HG03354 (cell line): ENCODE data around the gene DMGDH.
"Not testable (repeated sequence)": the region's sequence is repeated elsewhere in the genome, so short reads cannot be mapped to it uniquely, and the experiment has no call there.

Source experiments
- ATAC-seq: cut with Tn5 transposase; IDR thresholded peaks from one replicate; pipeline ENCODE4 v1.9.1; 2021; ENCODE audit warnings: mild to moderate bottlenecking; ENCODE audit not compliant: unreplicated experiment, poor library complexity, severe bottlenecking

The DMGDH gene

GRCh38 chr5:78983601-78984438, 85.7 kb downstream of the DMGDH start:
- ATAC-seq = no peak

- not testable (repeated sequence) for ATAC-seq
These were observed 86.3 kb downstream of the DMGDH start for GRCh38 chr5:78983194-78983593.

- no peak for ATAC-seq
These were observed 89.6 kb downstream of the DMGDH start for GRCh38 chr5:78979909-78980308.

GRCh38 chr5:78979117-78979742, 90.2 kb downstream of the DMGDH start:
- ATAC-seq = no peak

GRCh38 chr5:78975035-78975434, 94.4 kb downstream of the DMGDH start:
- no peak for ATAC-seq

- no peak for ATAC-seq
These were observed 94.9 kb downstream of the DMGDH start for GRCh38 chr5:78974601-78975000.

GRCh38 chr5:78974011-78974410, 95.5 kb downstream of the DMGDH start:
- no peak for ATAC-seq

- ATAC-seq = no peak
These were observed 96.6 kb downstream of the DMGDH start for GRCh38 chr5:78972654-78973428.

- ATAC-seq = no peak
These were observed 97.5 kb downstream of the DMGDH start for GRCh38 chr5:78971998-78972397.

- no peak for ATAC-seq
These were observed 100.7 kb downstream of the DMGDH start for GRCh38 chr5:78968781-78969180.

- ATAC-seq = no peak
These were observed 104.6 kb downstream of the DMGDH start for GRCh38 chr5:78964889-78965288.

- no peak for ATAC-seq
These were observed 107.7 kb downstream of the DMGDH start for GRCh38 chr5:78961743-78962142.

- no peak for ATAC-seq
These were observed 109.7 kb downstream of the DMGDH start for GRCh38 chr5:78959767-78960166.

GRCh38 chr5:78958672-78959445, 110.6 kb downstream of the DMGDH start:
- ATAC-seq = no peak

GRCh38 chr5:78956901-78957300, 112.6 kb downstream of the DMGDH start:
- no peak for ATAC-seq

- ATAC-seq = no peak
These were observed 116.2 kb downstream of the DMGDH start for GRCh38 chr5:78953092-78953800.
